ENCODE results near the gene GBA3. TPM values are rescaled to one million over a fixed set of nuclear protein-coding genes. Genes with fewer than 3 reads are reported as not detected.

Gene GBA3
- not detected in 2 replicates for total RNA-seq

DNA sequence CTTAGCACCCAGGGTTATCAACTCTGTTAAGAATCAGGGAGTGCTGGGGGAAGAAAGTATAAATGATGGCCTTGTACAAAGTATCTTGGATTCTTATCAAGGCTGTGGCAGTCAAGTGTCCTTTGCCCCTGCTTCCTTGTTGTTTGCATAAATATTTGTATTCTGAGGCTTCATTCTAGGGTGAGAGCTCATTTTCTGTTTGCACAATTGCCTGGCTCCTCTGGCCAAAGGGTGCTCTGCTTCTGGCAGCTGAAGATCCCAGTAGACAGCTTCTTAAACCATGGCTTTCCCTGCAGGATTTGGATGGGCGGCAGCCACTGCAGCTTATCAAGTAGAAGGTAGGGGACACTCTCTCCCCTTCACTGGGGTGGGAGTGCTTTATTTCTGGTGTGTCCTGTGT lies at the start of gene GBA3:
Gene GBA3 (plus strand): TSS at position 202 of the 400 bp plus-strand sequence.

Other genes with a start within 250 kb of the GBA3 start
- gene ADGRA3, start 176.9 kb upstream of the GBA3 start, total RNA-seq, result 37.0 and 39.9 TPM in 2 replicates

Data from thoracic aorta endothelial cell (primary cell).